Loucy (cell line): ENCODE data around the gene MDH1.
"Not testable (repeated sequence)": the region's sequence is repeated elsewhere in the genome, so short reads cannot be mapped to it uniquely, and the experiment has no call there.

Experiments
- CTCF ChIP-seq: fragments of 200-600 bp; sonication (generic); conservative IDR thresholded peaks from 2 replicates; pipeline ENCODE4 v1.5.1; 2014; ENCODE audit warnings: mild to moderate bottlenecking, antibody characterized with exemption, low read length
- EZH2phosphoT487 ChIP-seq: fragments of 200-600 bp; IDR thresholded peaks from 2 replicates; pipeline ENCODE4 v1.6.1; 2018; ENCODE audit warnings: antibody characterized with exemption, mild to moderate bottlenecking, moderate library complexity, borderline replicate concordance

GRCh38 chr2:63623763-63624162 lies 35.0 kb downstream of the MDH1 start:
- not testable (repeated sequence) for TF ChIP-seq CTCF, EZH2phosphoT487
